GM23338 (cell line): Measurements from ENCODE around the gene CD72.

Experiments
- CREB1 ChIP-seq: fragments of 250-450 bp; sonication (Bioruptor Pico); IDR thresholded peaks from 2 replicates; pipeline ENCODE4 v1.5.0; 2020; ENCODE audit warnings: low read depth, mild to moderate bottlenecking, moderate library complexity
- EZH2 ChIP-seq: fragments of 200-600 bp; sonication (generic); IDR thresholded peaks from one replicate; pipeline ENCODE4 v1.8.0; 2017; ENCODE audit warnings: antibody characterized with exemption, mild to moderate bottlenecking, low read depth; ENCODE audit not compliant: unreplicated experiment
- EZH2phosphoT487 ChIP-seq: fragments of 200-600 bp; sonication (generic); IDR thresholded peaks from one replicate; pipeline ENCODE4 v1.8.1; 2018; ENCODE audit warnings: antibody characterized with exemption; ENCODE audit not compliant: unreplicated experiment
- POLR2AphosphoS5 ChIP-seq: IDR thresholded peaks from 2 replicates; pipeline ENCODE4 v1.6.1; 2016; ENCODE audit warnings: antibody characterized with exemption, low read depth
- ZNF114 ChIP-seq: fragments of 250-450 bp; sonication (Bioruptor Pico); IDR thresholded peaks from 2 replicates; pipeline ENCODE4 v1.5.0; 2020; ENCODE audit warnings: mild to moderate bottlenecking, moderate library complexity
- TF ChIP-seq, protein P1 (sequence below): IDR thresholded peaks from one replicate; pipeline ENCODE4 v1.6.1; 2018; ENCODE audit warnings: antibody characterized with exemption; ENCODE audit not compliant: unreplicated experiment
- TF ChIP-seq, protein P2 (sequence below), 2 experiments: fragments of 200-600 bp in 1 of 2; sonication (generic) in 1 of 2; conservative IDR thresholded peaks; 2 replicates each; pipeline versions ENCODE4 v1.5.1 to v1.6.1; 2016 to 2017; ENCODE audit warnings: antibody characterized with exemption in 2 of 2, low read depth in 2 of 2, mild to moderate bottlenecking in 2 of 2, moderate library complexity in 1 of 2

- no peak for TF ChIP-seq EZH2
- TF ChIP-seq, protein P1, sequence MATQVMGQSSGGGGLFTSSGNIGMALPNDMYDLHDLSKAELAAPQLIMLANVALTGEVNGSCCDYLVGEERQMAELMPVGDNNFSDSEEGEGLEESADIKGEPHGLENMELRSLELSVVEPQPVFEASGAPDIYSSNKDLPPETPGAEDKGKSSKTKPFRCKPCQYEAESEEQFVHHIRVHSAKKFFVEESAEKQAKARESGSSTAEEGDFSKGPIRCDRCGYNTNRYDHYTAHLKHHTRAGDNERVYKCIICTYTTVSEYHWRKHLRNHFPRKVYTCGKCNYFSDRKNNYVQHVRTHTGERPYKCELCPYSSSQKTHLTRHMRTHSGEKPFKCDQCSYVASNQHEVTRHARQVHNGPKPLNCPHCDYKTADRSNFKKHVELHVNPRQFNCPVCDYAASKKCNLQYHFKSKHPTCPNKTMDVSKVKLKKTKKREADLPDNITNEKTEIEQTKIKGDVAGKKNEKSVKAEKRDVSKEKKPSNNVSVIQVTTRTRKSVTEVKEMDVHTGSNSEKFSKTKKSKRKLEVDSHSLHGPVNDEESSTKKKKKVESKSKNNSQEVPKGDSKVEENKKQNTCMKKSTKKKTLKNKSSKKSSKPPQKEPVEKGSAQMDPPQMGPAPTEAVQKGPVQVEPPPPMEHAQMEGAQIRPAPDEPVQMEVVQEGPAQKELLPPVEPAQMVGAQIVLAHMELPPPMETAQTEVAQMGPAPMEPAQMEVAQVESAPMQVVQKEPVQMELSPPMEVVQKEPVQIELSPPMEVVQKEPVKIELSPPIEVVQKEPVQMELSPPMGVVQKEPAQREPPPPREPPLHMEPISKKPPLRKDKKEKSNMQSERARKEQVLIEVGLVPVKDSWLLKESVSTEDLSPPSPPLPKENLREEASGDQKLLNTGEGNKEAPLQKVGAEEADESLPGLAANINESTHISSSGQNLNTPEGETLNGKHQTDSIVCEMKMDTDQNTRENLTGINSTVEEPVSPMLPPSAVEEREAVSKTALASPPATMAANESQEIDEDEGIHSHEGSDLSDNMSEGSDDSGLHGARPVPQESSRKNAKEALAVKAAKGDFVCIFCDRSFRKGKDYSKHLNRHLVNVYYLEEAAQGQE: no peak
- TF ChIP-seq, protein P2, sequence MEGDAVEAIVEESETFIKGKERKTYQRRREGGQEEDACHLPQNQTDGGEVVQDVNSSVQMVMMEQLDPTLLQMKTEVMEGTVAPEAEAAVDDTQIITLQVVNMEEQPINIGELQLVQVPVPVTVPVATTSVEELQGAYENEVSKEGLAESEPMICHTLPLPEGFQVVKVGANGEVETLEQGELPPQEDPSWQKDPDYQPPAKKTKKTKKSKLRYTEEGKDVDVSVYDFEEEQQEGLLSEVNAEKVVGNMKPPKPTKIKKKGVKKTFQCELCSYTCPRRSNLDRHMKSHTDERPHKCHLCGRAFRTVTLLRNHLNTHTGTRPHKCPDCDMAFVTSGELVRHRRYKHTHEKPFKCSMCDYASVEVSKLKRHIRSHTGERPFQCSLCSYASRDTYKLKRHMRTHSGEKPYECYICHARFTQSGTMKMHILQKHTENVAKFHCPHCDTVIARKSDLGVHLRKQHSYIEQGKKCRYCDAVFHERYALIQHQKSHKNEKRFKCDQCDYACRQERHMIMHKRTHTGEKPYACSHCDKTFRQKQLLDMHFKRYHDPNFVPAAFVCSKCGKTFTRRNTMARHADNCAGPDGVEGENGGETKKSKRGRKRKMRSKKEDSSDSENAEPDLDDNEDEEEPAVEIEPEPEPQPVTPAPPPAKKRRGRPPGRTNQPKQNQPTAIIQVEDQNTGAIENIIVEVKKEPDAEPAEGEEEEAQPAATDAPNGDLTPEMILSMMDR (conservative IDR thresholded peaks at IDR 0.05; ENCODE audit: low read depth in 2 of 2): no peak
- no peak for TF ChIP-seq POLR2AphosphoS5
- TF ChIP-seq ZNF114 (CRISPR knock-in tag): no peak
- no peak for TF ChIP-seq EZH2phosphoT487
- TF ChIP-seq CREB1 (CRISPR knock-in tag): no peak
Measured at GRCh38 chr9:35618854-35619799, 914 bp upstream of the CD72 start.
